Parathyroid adenoma (tissue), 2 donors: ENCODE measurements around the gene KLK2.

ENCODE experiments used
- H2AFZ ChIP-seq: fragments of 300-600 bp; sonication (generic); one replicate; pipeline ENCODE4 v1.7.0; 2017; ENCODE audit warnings: antibody characterized with exemption, mild to moderate bottlenecking
- H3K27ac ChIP-seq: fragments of 300-600 bp; sonication (generic); one replicate; pipeline ENCODE4 v1.7.0; 2017
- H3K27me3 ChIP-seq: fragments of 300-600 bp; sonication (generic); one replicate; pipeline ENCODE4 v1.7.0; 2017; ENCODE audit warnings: low read length; ENCODE audit not compliant: control insufficient read depth, insufficient read depth
- H3K36me3 ChIP-seq: fragments of 300-600 bp; sonication (generic); one replicate; pipeline ENCODE4 v1.7.0; 2017; ENCODE audit warnings: low read length; ENCODE audit not compliant: control insufficient read depth, insufficient read depth
- H3K4me1 ChIP-seq: fragments of 300-600 bp; sonication (generic); one replicate; pipeline ENCODE4 v1.7.0; 2017; ENCODE audit warnings: control low read depth
- H3K4me2 ChIP-seq: fragments of 300-600 bp; sonication (generic); one replicate; pipeline ENCODE4 v1.7.0; 2017; ENCODE audit warnings: low read length
- H3K4me3 ChIP-seq: fragments of 300-600 bp; sonication (generic); one replicate; pipeline ENCODE4 v1.7.0; 2017; ENCODE audit warnings: low read depth, low read length
- H3K79me2 ChIP-seq: fragments of 300-600 bp; sonication (generic); one replicate; pipeline ENCODE4 v1.7.0; 2017; ENCODE audit warnings: control low read depth
- H3K9ac ChIP-seq: fragments of 300-600 bp; sonication (generic); one replicate; pipeline ENCODE4 v1.7.0; 2017; ENCODE audit warnings: mild to moderate bottlenecking
- H3K9me3 ChIP-seq: fragments of 300-600 bp; sonication (generic); one replicate; pipeline ENCODE4 v1.7.0; 2017; ENCODE audit warnings: low read length; ENCODE audit not compliant: control insufficient read depth
- TF ChIP-seq, protein P1 (sequence below): fragments of 300-600 bp; sonication (generic); IDR thresholded peaks from one replicate; pipeline ENCODE4 v1.7.0; 2017; ENCODE audit warnings: antibody characterized with exemption, mild to moderate bottlenecking
- donor health status: primary hyperparathyroidism.

KLK2 gene

DNA sequence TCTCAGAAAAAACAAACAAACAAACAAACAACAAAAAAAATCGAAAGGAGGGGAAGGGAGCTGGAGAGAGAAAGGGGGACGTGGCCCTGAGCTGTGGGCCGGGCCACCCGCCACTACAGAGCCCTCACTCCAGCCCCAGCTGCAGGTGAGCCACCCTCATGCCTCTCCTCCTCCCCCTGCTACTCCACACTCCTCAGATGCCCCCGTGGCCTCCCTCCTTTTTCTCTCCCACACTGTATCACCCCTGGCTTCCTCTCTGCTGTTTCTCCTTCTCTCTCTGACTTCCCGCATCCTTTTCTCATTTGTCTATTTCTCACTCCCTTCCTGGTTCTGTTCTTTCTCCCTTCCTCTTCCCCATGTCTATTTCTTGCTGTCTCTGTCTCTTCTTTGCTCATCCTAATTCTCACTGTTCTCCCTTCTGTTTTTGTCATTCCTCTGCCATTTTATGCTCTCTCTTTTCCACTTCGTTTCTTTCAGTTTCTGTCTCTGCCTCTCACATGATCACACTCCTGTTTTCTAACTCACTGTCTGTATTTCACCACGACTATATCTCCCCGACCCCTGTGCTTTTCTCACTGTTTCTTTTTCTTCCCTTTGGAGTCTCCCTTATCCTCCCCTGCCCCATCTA is 2.7 kb downstream of the KLK2 start:
- no peaks in the 10 kb centered on the region for H3K9me3 ChIP-seq
- TF ChIP-seq, protein P1, sequence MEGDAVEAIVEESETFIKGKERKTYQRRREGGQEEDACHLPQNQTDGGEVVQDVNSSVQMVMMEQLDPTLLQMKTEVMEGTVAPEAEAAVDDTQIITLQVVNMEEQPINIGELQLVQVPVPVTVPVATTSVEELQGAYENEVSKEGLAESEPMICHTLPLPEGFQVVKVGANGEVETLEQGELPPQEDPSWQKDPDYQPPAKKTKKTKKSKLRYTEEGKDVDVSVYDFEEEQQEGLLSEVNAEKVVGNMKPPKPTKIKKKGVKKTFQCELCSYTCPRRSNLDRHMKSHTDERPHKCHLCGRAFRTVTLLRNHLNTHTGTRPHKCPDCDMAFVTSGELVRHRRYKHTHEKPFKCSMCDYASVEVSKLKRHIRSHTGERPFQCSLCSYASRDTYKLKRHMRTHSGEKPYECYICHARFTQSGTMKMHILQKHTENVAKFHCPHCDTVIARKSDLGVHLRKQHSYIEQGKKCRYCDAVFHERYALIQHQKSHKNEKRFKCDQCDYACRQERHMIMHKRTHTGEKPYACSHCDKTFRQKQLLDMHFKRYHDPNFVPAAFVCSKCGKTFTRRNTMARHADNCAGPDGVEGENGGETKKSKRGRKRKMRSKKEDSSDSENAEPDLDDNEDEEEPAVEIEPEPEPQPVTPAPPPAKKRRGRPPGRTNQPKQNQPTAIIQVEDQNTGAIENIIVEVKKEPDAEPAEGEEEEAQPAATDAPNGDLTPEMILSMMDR: no peak
- no peaks in the 10 kb centered on the region for H3K4me1 ChIP-seq
- no peak overlapping the region for H3K9ac ChIP-seq
- H3K4me2 ChIP-seq: no peak overlapping the region
- no peaks in the 10 kb centered on the region for H3K79me2 ChIP-seq
- H3K27ac ChIP-seq: no peak overlapping the region
- H3K27me3 ChIP-seq: no peaks in the 10 kb centered on the region
- no peaks in the 10 kb centered on the region for H3K36me3 ChIP-seq
- H2AFZ ChIP-seq: no peak overlapping the region
- no peak overlapping the region for H3K4me3 ChIP-seq

DNA sequence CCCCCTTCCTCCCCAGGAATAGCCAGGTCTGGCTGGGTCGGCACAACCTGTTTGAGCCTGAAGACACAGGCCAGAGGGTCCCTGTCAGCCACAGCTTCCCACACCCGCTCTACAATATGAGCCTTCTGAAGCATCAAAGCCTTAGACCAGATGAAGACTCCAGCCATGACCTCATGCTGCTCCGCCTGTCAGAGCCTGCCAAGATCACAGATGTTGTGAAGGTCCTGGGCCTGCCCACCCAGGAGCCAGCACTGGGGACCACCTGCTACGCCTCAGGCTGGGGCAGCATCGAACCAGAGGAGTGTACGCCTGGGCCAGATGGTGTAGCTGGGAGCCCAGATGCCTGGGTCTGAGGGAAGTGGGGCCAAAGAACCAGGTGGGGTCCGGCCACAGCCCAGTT is 3.2 kb downstream of the KLK2 start:
- Histone ChIP-seq H3K4me2 (no peak overlapping the region), H3K4me1 (no peaks in the 10 kb centered on the region), H3K9ac (no peak overlapping the region), H3K36me3 (no peaks in the 10 kb centered on the region), H2AFZ (no peak overlapping the region), H3K4me3 (no peak overlapping the region), H3K27ac (no peak overlapping the region), H3K79me2 (no peaks in the 10 kb centered on the region), H3K9me3 (no peaks in the 10 kb centered on the region), H3K27me3 (no peaks in the 10 kb centered on the region)
- TF ChIP-seq, protein P1: no peak

DNA sequence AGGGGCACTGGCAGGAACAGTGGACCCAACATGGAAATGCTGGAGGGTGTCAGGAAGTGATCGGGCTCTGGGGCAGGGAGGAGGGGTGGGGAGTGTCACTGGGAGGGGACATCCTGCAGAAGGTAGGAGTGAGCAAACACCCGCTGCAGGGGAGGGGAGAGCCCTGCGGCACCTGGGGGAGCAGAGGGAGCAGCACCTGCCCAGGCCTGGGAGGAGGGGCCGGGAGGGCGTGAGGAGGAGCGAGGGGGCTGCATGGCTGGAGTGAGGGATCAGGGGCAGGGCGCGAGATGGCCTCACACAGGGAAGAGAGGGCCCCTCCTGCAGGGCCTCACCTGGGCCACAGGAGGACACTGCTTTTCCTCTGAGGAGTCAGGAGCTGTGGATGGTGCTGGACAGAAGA is 4.1 kb downstream of the KLK2 start:
- TF ChIP-seq, protein P1: no peak
- Histone ChIP-seq H3K9ac (no peak overlapping the region), H3K4me3 (no peak overlapping the region), H2AFZ (no peak overlapping the region), H3K4me1 (no peaks in the 10 kb centered on the region), H3K27ac (no peak overlapping the region), H3K36me3 (no peaks in the 10 kb centered on the region), H3K9me3 (no peaks in the 10 kb centered on the region), H3K27me3 (no peaks in the 10 kb centered on the region), H3K79me2 (no peaks in the 10 kb centered on the region), H3K4me2 (no peak overlapping the region)

DNA sequence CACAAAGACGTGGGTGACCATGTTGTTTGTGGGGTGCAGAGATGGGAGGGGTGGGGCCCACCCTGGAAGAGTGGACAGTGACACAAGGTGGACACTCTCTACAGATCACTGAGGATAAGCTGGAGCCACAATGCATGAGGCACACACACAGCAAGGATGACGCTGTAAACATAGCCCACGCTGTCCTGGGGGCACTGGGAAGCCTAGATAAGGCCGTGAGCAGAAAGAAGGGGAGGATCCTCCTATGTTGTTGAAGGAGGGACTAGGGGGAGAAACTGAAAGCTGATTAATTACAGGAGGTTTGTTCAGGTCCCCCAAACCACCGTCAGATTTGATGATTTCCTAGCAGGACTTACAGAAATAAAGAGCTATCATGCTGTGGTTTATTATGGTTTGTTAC is 5.6 kb downstream of the KLK2 start:
- no peaks in the 10 kb centered on the region for H3K36me3 ChIP-seq
- H3K27ac ChIP-seq: no peak overlapping the region
- H3K9ac ChIP-seq: no peak overlapping the region
- TF ChIP-seq, protein P1: no peak
- H3K27me3 ChIP-seq: no peaks in the 10 kb centered on the region
- no peak overlapping the region for H3K4me3 ChIP-seq
- no peaks in the 10 kb centered on the region for H3K9me3 ChIP-seq
- H3K79me2 ChIP-seq: no peaks in the 10 kb centered on the region
- no peak overlapping the region for H3K4me2 ChIP-seq
- no peak overlapping the region for H2AFZ ChIP-seq
- no peaks in the 10 kb centered on the region for H3K4me1 ChIP-seq

DNA sequence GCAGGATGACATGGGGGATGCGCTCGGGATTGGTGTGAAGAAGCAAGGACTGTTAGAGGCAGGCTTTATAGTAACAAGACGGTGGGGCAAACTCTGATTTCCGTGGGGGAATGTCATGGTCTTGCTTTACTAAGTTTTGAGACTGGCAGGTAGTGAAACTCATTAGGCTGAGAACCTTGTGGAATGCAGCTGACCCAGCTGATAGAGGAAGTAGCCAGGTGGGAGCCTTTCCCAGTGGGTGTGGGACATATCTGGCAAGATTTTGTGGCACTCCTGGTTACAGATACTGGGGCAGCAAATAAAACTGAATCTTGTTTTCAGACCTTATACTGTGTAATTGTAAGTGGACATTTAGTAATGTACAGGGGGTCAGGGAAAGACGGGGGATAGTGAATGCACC is 7.0 kb downstream of the KLK2 start:
- H3K27me3 ChIP-seq: no peaks in the 10 kb centered on the region
- H3K4me2 ChIP-seq: no peak overlapping the region
- H3K36me3 ChIP-seq: no peaks in the 10 kb centered on the region
- no peaks in the 10 kb centered on the region for H3K9me3 ChIP-seq
- no peak overlapping the region for H3K9ac ChIP-seq
- no peak overlapping the region for H3K4me3 ChIP-seq
- TF ChIP-seq, protein P1: no peak
- no peak overlapping the region for H2AFZ ChIP-seq
- no peak overlapping the region for H3K27ac ChIP-seq
- H3K79me2 ChIP-seq: no peaks in the 10 kb centered on the region
- no peaks in the 10 kb centered on the region for H3K4me1 ChIP-seq
